AG08396 (cell line): ENCODE data around the gene LETMD1.
"Not testable (repeated sequence)": the region's sequence is repeated elsewhere in the genome, so short reads cannot be mapped to it uniquely, and the experiment has no call there.

Source experiments
- DNase-seq: peaks from one replicate; pipeline ENCODE4 v3.0.0; 2012; ENCODE audit warnings: low spot score, mixed read lengths

Gene LETMD1, protein sequence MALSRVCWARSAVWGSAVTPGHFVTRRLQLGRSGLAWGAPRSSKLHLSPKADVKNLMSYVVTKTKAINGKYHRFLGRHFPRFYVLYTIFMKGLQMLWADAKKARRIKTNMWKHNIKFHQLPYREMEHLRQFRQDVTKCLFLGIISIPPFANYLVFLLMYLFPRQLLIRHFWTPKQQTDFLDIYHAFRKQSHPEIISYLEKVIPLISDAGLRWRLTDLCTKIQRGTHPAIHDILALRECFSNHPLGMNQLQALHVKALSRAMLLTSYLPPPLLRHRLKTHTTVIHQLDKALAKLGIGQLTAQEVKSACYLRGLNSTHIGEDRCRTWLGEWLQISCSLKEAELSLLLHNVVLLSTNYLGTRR

DNA sequence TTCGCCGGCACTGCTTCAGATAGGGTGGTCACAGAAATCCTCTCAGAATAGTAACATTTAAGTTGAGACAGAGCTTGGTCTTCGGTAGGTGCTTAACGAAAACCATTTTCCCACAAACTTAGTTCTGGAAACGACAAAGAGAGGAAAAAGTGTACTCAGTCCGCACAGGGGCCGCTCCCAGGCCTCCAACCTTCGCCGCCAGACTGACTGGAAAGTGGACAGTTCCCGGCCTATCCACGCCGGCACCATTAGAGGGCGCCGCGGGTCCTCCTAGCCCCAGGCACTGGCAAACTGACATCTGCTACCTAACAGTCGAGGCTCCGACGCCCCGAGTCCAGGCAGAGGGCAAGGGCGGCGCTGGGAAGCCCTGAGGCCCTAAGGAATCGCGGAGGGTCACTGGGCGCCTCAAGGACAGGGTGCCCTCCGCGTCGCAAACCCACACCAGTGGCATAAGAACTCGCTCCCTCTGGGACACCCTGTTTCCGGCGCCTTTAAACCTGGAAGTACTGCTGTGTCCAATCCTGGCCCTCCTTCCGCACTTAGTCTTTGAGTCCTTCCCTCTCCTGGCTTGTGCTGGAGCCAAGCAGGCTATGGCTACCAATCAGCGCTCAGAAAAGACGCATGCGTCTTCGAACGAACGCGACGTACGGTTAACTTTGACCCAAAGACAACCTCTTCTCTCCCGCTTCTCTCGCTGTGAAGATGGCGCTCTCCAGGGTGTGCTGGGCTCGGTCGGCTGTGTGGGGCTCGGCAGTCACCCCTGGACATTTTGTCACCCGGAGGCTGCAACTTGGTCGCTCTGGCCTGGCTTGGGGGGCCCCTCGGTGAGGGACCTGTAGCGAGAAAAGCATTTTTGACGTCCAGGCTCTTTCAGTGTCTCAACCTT, at the start of gene LETMD1:
LETMD1 (plus strand) TSS at position 673 of the 886 bp plus-strand sequence; CDS start at position 703, 30 bp downstream.
- peak; percentile 93 for DNase-seq

DNA sequence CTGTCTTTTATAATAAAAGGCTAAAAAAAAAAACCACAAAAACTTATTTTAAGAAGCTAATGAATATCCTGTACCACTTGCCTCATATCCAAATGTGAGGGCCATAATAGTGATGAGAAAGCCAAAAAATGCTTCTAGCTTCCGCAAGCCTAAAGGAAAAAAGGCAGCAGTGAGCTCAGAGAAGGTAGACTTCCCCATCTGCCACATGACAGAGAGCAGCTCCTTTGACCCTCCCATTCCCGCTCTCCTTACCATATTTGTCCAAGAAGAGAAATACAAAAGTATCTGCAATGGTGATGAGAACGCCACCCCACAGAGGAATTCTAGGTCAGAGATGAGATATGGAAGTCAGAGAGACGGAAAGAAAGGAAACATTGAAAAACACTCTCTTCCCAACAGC, 49.0 kb upstream of the LETMD1 start:
- no peak for DNase-seq

DNA sequence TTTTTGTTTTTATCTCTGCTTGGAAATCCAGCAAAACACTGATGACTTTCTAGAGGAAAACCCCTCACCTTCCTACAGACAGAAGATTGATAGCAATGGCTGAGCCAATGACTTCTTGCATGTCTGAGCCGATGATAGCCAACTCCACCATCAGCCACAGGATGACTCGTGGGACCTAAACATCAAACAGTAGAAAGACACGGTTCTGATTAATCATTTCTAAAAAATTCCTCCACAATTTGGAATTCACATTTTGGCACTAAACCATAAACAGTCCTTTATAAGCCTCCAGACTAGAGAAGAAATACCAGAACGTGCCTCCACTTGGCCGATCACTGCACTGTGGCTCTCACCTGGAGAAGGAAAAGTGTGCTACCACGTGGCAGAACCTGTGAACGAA, 47.9 kb upstream of the LETMD1 start:
- peak; percentile 31 for DNase-seq

DNA sequence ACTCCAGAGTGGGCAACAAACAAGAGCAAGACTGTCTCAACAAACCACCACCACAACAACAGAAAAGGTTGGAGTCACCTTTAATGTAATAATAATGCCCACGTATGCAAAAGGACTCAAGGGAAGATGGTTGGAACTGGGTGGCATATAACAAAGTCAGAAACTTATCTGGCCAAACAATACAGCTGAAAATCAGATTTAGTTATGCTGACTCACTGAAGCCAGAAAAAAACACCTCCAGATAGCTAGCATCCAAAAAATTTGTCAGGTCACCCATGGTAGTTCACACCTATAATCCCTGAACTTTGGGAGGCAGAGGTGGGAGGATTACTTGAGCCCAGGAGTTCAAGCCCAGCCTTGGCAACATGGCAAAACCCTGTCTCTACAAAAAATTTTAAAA, 46.3 kb upstream of the LETMD1 start:
- DNase-seq = no peak

DNA sequence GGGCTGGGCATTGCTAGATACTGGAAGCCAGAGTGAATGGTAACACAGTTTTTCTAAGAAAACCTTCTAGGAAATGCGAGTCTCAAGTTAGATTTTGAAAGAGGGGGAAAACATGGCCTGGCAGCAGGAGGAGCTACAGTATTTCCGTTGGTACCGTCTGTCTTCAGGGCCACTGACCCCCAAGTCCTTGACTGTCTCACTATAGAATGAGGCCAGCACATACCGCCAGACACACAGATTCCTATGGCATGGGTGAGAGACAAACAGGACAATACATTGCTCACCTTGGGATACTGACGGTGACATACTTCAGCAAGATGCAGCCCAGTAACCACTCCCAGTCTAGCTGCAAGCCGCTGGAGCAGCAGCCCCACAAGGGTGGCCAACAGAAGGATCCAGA, 43.6 kb upstream of the LETMD1 start:
- no peak for DNase-seq

DNA sequence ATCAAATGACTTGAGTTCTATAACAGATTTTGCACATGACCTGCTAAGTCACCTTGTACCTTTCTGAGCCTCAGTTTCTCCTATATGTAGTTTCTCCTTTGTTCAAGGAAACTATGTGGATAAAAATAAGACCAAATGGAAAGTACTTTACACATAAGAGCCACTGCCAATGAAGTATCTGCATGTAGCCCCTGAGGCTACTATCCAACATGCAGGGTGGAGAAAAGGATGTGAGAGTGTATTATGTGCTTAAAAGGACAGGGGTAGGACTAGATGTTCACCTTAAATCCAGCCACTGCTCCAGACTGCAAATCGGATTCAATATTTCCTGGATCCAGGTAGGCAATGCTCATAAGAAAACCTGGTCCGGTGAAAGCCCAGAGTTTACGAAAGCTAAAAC, 43.1 kb upstream of the LETMD1 start:
- no peak for DNase-seq

DNA sequence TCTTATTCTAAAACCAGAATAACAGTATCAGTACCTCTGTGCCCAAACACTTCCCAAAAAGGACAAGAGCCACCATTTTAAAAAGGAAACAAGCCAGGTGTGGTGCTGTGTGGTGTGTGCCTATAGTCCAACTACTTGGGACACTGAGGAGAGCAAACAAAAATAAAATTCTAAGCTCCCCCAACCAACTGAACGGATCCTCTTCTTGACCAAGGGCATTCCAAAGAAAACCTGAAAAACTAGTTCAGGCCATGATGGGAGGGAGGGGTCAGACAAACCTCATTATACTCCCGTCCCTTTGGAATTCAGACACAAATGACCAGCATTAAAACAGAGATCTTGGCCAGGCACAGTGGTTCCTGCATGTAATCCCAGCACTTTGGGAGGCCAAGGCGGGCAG, 42.5 kb upstream of the LETMD1 start:
- DNase-seq = no peak

DNA sequence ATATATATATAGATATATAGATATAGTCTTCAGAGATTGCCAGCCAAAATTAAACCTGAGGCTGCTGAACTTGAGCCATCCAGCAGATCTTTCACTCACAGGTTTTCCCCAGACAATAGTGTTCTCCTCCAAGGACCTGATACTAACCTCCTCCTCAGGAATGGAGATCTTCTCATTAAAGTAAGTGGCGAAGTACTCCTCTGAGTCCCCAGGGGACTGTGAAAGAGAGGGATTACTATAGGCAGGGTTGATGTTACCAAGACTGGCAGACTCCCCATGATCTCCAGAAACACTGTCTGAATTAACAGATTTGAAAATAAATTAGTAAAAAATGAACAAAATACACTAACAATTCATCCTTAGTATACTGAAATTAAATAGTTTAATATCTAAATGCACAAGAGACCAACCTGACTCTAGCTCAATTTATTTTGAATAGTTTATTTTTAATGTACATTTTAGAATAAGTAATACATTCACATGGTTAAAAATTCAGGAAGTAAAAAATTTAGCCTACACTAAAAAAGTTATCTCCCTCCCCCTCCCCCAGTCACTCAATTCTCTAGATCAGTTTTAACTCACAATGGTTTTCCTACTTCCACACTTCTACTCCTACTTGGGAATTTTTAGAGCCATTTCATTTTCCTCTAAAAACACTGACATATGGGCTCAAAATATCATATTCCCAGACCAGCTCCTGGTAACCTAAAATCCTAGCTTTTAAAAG, 39.6 kb upstream of the LETMD1 start:
- no peak for DNase-seq

DNA sequence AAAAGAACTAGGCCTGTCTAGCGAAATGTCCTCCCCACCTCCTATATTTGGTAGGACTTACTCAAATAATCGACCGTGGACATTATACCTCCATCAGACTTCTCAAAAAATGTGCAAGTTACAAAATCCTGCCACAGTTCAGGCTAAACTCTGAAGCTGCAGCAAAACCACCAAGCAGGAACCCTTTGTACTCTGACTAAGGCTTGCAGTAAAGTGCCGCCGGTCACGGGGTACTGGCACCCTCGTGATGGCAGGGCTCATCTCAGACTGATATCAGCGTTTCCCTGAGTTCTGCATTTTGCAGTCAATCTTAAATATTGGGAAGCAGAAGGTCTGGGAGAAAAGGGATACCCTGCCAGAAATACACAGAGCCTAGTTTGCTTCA, 39.1 kb upstream of the LETMD1 start:
- DNase-seq = no peak

DNA sequence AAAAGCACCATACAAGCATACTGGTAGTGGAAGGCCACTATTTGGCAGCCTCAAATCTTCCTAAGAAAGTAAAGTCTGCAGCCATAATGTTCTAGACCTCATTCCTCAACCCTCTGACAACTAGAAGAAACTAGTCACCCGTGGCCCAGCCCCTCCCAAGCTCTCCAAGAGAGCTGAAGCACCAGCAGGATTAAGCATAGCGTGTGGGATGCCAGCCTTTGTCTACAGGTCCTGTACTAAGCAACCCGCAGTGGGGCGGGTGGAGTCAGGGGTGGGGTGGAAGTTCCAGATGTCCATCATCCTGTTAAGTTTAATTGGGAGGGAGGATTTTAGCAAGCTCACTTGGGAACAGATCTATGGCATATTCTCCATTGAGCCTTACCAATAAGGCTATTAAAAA, 36.2 kb upstream of the LETMD1 start:
- DNase-seq = no peak

DNA sequence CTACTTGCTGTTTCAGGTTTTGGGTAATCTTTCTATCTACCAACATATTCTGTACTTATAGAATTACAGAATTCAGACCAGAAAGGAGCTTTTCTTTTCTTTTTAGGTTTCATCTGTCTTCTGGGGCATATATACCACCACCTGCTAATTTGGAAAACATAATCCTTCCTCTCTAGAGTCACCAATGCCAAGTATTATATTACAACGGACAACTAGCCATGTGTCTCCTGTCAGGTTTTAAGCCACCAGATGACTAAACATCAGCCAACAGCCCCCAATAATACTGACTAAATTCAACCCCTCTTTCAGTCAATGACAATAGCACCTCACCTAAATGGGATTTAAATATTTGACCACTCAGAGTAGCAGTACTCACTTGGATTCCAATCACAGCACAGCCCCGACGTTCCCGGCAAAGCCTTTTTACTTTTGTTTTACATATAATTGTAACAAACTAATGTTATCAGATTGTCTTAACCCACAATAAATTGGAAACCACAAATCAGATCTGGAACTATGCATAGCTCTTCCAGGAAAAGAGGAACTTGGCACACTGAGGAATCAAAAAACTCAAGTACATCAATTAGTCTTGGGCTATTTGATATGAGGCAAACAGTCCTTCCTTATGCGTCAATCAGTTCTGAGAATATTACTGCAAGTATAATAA, 35.4 kb upstream of the LETMD1 start:
- DNase-seq = no peak

DNA sequence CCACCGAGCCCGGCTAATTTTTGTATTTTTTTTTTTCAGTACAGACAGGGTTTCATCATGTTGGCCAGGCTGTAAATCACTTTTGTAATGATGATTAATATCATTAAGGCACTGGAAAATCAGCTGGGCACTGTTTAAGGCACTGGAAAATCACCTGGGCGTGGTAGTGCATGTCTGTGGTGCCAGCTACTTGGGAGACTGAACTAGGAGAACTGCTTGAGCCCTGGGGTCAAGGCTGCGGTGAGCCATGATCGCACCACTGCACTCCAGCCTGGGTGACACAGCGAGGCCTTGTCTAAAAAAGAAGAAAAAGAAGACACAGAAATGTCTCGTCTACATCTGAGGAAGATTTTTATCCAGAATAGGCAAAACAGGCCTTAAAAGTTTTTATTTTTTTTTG, 34.7 kb upstream of the LETMD1 start:
- no peak for DNase-seq

DNA sequence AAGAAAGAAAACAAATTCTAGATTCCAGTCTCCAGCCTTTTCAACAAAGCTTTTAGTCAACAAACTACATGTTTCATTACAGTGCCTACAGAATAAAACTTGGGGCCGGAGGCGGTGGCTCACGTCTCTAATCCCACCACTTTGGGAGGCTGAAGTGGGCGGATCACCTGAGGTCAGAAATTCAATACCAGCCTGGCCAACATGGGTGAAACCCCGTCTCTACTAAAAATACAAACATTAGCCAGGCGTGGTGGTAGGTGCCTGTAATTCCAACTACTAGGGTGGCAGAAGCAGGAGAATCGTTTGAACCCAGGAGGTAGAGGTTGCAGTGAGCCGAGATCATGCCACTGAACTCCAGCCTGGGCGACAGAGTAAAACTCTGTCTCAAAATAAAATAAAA, 33.7 kb upstream of the LETMD1 start:
- DNase-seq = not testable (repeated sequence)

DNA sequence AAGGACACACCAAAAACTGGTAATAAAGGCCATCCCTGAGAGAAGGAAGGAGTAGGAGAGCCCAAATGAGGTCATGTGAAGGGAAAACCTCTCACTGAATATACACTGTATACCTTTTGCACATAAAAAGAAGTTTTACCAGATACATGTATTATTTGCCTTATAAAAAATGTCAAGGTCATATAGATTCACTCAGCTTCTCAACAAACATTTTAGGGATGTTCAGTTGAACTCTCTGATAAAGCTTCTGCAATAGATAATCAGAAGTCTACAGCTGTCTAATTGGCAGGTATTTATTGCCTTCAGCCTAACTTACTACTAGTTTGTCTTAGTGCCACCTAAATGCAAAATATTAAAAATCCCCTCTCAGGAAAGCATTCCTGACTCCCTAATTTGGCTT, 30.7 kb upstream of the LETMD1 start:
- no peak for DNase-seq

DNA sequence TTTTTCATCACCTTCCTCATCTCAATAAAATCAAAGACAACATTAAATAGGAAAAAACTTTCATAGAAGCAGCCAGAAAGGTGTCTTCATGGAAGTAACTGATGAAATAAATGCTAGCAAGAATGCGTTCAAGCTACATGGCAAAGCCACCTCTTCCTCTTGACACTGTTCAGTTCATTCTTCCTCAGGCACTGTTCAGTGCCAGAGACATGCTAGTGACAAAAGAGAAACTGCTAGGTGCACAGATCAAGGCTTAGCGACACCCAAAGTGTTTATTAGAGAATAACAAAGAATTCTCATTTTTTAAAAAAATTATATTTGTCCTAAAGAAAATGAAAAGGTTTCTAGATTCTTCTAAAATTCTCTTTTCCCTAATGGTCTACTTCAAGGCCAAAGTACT, 29.2 kb upstream of the LETMD1 start:
- DNase-seq = no peak

DNA sequence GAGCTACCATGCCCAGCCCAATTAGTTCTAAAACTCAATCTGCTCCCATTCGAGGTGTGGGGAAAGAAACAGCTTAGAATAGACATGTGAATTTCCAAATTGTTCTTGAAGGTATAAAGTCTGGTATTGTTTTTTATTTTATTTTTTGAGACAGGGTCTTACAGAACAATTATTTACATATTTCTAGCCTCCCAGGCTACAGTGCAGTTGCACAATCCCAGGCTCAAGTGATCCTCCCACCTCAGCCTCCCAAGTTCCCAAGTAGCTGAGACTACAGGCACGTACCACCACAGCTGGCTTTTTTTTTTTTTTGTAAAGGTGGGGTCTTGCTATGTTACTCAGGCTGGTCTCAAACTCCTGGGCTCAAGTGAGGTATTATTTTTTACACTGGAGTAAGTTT, 28.2 kb upstream of the LETMD1 start:
- DNase-seq = no peak

DNA sequence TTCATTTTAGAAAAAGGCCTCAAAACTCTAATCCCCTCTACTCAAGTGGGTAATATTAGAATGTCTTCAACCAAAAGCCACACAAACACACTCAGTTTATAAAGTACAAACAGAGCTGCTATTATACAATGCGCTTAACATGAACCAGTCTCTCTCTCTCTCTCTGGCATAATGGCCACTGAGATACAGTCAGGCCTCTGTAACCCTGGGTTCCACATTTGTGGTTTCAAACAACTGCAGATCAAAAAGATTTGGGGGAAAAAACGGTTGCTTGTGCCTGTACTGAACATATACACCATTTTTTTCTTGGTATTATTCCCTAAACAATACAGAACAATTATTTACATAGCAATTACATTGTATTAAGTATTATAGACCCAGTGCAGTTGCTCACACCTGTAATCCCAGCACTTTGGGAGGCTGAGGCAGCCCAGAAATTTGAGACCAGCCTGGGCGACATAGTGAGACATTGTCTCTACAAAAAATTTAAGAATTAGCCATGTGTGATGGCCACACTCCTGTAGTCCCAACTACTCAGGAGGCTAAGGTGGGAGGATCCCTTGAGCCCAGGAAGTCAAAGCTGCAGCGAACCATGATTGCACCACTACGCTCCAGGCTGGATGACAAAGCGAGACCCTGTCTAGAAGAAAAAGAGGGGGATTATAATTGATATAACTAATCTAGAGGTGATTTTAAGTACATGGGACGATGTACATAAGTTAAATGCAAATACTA, 27.5 kb upstream of the LETMD1 start:
- no peak for DNase-seq

DNA sequence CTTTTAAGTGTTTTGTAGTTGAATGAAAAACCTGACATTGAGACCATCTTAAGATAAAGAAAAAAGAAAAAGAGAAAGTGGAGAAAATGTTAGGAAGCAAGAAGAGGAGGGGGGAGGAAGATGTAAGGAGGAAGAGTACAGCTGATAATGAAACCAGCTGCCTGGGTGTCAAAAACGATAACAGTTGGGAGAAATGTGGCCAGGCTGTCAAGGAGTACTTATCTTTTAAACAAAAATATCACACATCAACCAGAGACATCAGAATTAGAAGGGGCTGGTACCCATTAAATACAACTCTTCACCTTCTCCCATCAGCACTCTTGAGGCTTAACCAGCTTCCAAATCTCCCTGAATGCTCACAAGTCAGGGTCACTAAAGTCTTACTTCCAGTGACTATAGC, 26.4 kb upstream of the LETMD1 start:
- no peak for DNase-seq

DNA sequence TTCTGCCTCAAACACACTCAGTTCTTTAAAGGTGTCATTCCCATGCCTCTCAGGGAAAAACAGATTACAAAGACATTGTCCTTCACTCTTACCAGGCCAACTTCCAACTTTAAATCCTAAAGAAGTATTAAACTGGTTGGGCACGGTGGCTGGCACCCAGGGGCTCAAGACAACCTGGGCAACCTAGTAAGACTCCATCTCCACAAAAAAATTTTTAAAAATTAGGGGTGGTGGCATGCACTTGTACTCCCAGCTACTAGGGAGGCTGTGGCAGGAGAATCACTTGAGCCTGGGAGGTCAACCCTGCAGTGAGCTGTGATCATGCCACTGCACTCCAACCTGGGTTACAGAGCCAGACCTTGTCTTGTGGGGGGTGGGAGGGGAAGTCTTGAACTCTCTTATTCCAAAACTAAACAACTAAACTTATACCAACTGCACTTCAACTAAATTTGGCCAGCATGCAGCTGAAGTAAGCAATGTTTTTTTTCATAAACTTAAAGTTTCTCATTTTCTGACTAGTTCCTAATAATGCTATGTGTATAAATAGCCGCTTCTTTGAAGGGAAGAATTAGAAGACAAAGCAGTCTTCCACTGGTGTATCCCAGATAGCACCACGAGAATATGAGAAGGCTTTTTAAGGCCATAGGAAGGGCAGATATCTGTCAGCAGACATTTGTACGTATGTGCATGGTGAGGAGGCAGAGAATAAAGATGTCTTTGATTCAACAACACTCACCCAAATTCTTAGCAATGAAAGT, 24.3 kb upstream of the LETMD1 start:
- DNase-seq = peak; percentile 11

DNA sequence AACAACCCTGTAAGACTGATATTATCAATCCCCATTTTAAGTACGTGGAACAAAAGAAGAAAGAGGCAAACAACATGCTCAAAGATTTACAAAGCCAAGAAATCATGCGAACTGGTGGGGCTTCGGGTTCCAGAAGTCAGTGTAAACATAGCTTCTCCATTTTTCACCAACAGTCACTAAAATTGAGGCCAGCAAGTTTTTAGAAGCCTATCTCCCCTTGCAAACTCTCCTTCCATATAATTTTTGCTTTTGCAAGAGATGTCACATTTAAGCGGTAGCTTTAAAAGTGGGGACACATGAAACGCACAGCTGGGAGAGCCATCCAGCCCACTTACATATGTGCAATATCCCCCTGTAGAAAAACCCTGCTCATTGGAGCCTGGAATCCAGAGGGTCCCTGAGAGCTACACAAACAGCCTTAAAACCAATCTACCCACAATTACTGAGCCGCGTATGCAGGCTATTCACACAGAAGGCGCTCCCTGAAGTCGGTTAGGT, 22.7 kb upstream of the LETMD1 start:
- DNase-seq = no peak
